Calu3 (cell line): ENCODE measurements around the gene ANKRD40. TPM values are rescaled to one million over a fixed set of nuclear protein-coding genes. Genes with fewer than 3 reads are reported as not detected.

Source experiments
- BruUV-seq: library from RNA; stranded (reverse); fragments of 400-500 nt; replicated peaks from 2 replicates; lab custom pipeline; 2021; lab: Mats Ljungman, UMichigan
- CTCF ChIA-PET: fragments of 300-600 bp; sonication (Branson Sonifier 250); formaldehyde crosslinking; loops from one replicate; lab custom pipeline; 2022; ENCODE audit warnings: antibody characterized with exemption; lab: Charles Lee
- DNase-seq: peaks from one replicate; pipeline ENCODE4 v3.0.0; 2022
- H3K27ac Mint-ChIP-seq: one replicate; pipeline ENCODE4 v1.8.0; 2022; ENCODE audit warnings: mixed read lengths; ENCODE audit not compliant: unreplicated experiment
- H3K27me3 Mint-ChIP-seq: one replicate; pipeline ENCODE4 v1.8.0; 2022; ENCODE audit warnings: mixed read lengths; ENCODE audit not compliant: unreplicated experiment
- H3K36me3 Mint-ChIP-seq: one replicate; pipeline ENCODE4 v1.8.0; 2022; ENCODE audit warnings: mild to moderate bottlenecking, moderate library complexity, mixed read lengths; ENCODE audit not compliant: insufficient read depth, unreplicated experiment
- H3K4me1 Mint-ChIP-seq: one replicate; pipeline ENCODE4 v1.8.0; 2022; ENCODE audit warnings: mild to moderate bottlenecking, low read depth, mixed read lengths; ENCODE audit not compliant: unreplicated experiment
- H3K4me3 Mint-ChIP-seq: one replicate; pipeline ENCODE4 v1.8.0; 2022; ENCODE audit warnings: mild to moderate bottlenecking, low read depth, moderate library complexity, mixed read lengths; ENCODE audit not compliant: unreplicated experiment
- H3K9me3 Mint-ChIP-seq: one replicate; pipeline ENCODE4 v1.8.0; 2022; ENCODE audit warnings: low read depth, mixed read lengths; ENCODE audit not compliant: unreplicated experiment
- CTCF ChIP-seq: fragments of 200-600 bp; IDR thresholded peaks from one replicate; pipeline ENCODE4 v1.8.0; 2022; ENCODE audit warnings: antibody characterized with exemption; ENCODE audit not compliant: unreplicated experiment
- intact Hi-C: fragments of 100-400 bp; cut with micrococcal nuclease; formaldehyde crosslinking; loops from one replicate; pipeline ENCODE4 v1.10.0; 2022; ENCODE audit not compliant: unreplicated experiment
- total RNA-seq: library from RNA; stranded (reverse); gene quantifications from 2 replicates; pipeline ENCODE4 v1.2.3, GENCODE V29; 2022

Gene ANKRD40
- total RNA-seq, 1 experiment from 2014 or later, result 68.5 TPM

GRCh38 chr17:50647187-50647586, 60.5 kb downstream of the ANKRD40 start:
- H3K27me3 Mint-ChIP-seq, result no peaks in the 10 kb centered on the region
- no TSS peak for BruUV-seq
- DNase-seq, result no peak
- H3K9me3 Mint-ChIP-seq, result no peaks in the 10 kb centered on the region
- intact Hi-C loops, result no loop called here
- TF ChIP-seq CTCF, result no peak
- peaks cover 19% of the 10 kb centered on the region for H3K36me3 Mint-ChIP-seq
- peaks cover 31% of the 10 kb centered on the region for H3K4me1 Mint-ChIP-seq
- H3K4me3 Mint-ChIP-seq, result no peak overlapping the region
- H3K27ac Mint-ChIP-seq, result no peak overlapping the region
- CTCF ChIA-PET, result no interaction called here

GRCh38 chr17:50645748-50646682, 61.7 kb downstream of the ANKRD40 start:
- no peaks in the 10 kb centered on the region for H3K9me3 Mint-ChIP-seq

More at GRCh38 chr17:50645748-50646682, 61.7 kb downstream of the ANKRD40 start:
- H3K27ac Mint-ChIP-seq, result no peak overlapping the region
- H3K27me3 Mint-ChIP-seq, result no peaks in the 10 kb centered on the region
- CTCF ChIA-PET, result no interaction called here
- H3K36me3 Mint-ChIP-seq, result peaks cover 28% of the 10 kb centered on the region
- peaks cover 42% of the 10 kb centered on the region for H3K4me1 Mint-ChIP-seq
- no peak for DNase-seq
- intact Hi-C loops, result no loop called here
- no peak overlapping the region for H3K4me3 Mint-ChIP-seq
- no peak for TF ChIP-seq CTCF
- BruUV-seq, result no TSS peak

Other genes starting within 250 kb of the ANKRD40 start
- gene CHAD, start 239.0 kb downstream of the ANKRD40 start, total RNA-seq, result not detected in 2 replicates
- gene RSAD1, start 229.1 kb downstream of the ANKRD40 start, total RNA-seq, result 42.6 and 51.1 TPM in 2 replicates
- gene MYCBPAP, start 199.5 kb downstream of the ANKRD40 start, total RNA-seq, result 0.52 and 1.0 TPM in 2 replicates
- 41.9 and 45.1 TPM in 2 replicates for gene EPN3, start 175.2 kb downstream of the ANKRD40 start, total RNA-seq
- 33.2 and 47.8 TPM in 2 replicates for gene SPATA20, start 160.7 kb downstream of the ANKRD40 start, total RNA-seq
- gene CACNA1G, start 147.2 kb downstream of the ANKRD40 start, total RNA-seq, result not detected in 2 replicates
- gene ABCC3, start 73.0 kb downstream of the ANKRD40 start, total RNA-seq, result 88.0 and 125 TPM in 2 replicates
- gene LUC7L3, start 11.7 kb upstream of the ANKRD40 start, total RNA-seq, result 152 and 155 TPM in 2 replicates
- gene ANKRD40CL, start 59.6 kb upstream of the ANKRD40 start, total RNA-seq, result 0.64 TPM in 1 of 2 replicates, not detected in the other
- gene WFIKKN2, start 127.7 kb upstream of the ANKRD40 start, total RNA-seq, result not detected in 2 replicates
- 177 and 241 TPM in 2 replicates for gene TOB1, start 158.4 kb upstream of the ANKRD40 start, total RNA-seq